ENCODE results near the gene SDK2.
"Not testable (repeated sequence)": the region's sequence is repeated elsewhere in the genome, so short reads cannot be mapped to it uniquely, and the experiment has no call there.

The SDK2 gene

GRCh38 chr17:73311781-73312641, 332.2 kb downstream of the SDK2 start, which contains the start of gene CDC42EP4:
TSS of gene CDC42EP4 (minus strand) at chr17:73312001. CDS start at chr17:73286500, 25,501 bp downstream.
- peak; percentile 70 to 88 (median 78) for DNase-seq

GRCh38 chr17:73311428-73311780, 332.8 kb downstream of the SDK2 start:
- DNase-seq = no peak

GRCh38 chr17:73309727-73310596, 334.3 kb downstream of the SDK2 start:
- no peak for DNase-seq

GRCh38 chr17:73308959-73309358, 335.3 kb downstream of the SDK2 start:
- DNase-seq = not testable (repeated sequence)

- DNase-seq = no peak
Measured at GRCh38 chr17:73308017-73308823, 336.0 kb downstream of the SDK2 start.

GRCh38 chr17:73307130-73307529, 337.1 kb downstream of the SDK2 start:
- DNase-seq = no peak

- DNase-seq = no peak
Measured at GRCh38 chr17:73305845-73306836, 338.1 kb downstream of the SDK2 start.

- no peak for DNase-seq
Measured at GRCh38 chr17:73304971-73305812, 339.1 kb downstream of the SDK2 start.

- DNase-seq = no peak
Measured at GRCh38 chr17:73304438-73304837, 339.8 kb downstream of the SDK2 start.

- DNase-seq = no peak
Measured at GRCh38 chr17:73302189-73302588, 342.1 kb downstream of the SDK2 start.

GRCh38 chr17:73301369-73301768, 342.9 kb downstream of the SDK2 start:
- DNase-seq = no peak

- DNase-seq = no peak
Measured at GRCh38 chr17:73300392-73300791, 343.9 kb downstream of the SDK2 start.

GRCh38 chr17:73297934-73298861, 346.0 kb downstream of the SDK2 start:
- no peak for DNase-seq

- DNase-seq = no peak
Measured at GRCh38 chr17:73293480-73293911, 350.7 kb downstream of the SDK2 start.

GRCh38 chr17:73293031-73293430, 351.2 kb downstream of the SDK2 start:
- no peak for DNase-seq

- DNase-seq = no peak
Measured at GRCh38 chr17:73292031-73292531, 352.2 kb downstream of the SDK2 start.

GRCh38 chr17:73291260-73291801, 352.9 kb downstream of the SDK2 start:
- DNase-seq = no peak

- DNase-seq = peak in 1 of 5 experiments; percentile 17
Measured at GRCh38 chr17:73290399-73291259, 353.6 kb downstream of the SDK2 start.
